ENCODE data around the gene HOXB6.

GRCh38 chr17:48646183-48647102 lies 41.7 kb upstream of the HOXB6 start:
- no peak for TF ChIP-seq CTCF (IDR thresholded peaks at IDR 0.05)
- peak; percentile 95 for TF ChIP-seq TCF7L2 (IDR thresholded peaks at IDR 0.05; ENCODE audit: low read depth, low read length)
- TF ChIP-seq SIN3A (IDR thresholded peaks at IDR 0.05; ENCODE audit: borderline replicate concordance, insufficient read depth, low read depth, low read length): peak; percentile 72; the same call in 1 of the 2 replicates
- 0 out of 4 replicates have a peak, but pooled peaks of 1 of the 2 experiments have one; percentile 16 for TF ChIP-seq REST (IDR thresholded peaks at IDR 0.05; ENCODE audit: insufficient read depth in 1 of 2, low read depth in 2 of 2, low read length in 1 of 2)
- peak; percentile 45 for TF ChIP-seq POLR2AphosphoS5 (IDR thresholded peaks at IDR 0.05; ENCODE audit: low read depth, low read length)
